ENCODE data around the gene PRKN. TPM values are rescaled to one million over a fixed set of nuclear protein-coding genes. Genes with fewer than 3 reads are reported as not detected.

Gene PRKN
- total RNA-seq, 3 donors from 2014 or later, result 0.05 to 0.13 TPM; not detected in 1

DNA sequence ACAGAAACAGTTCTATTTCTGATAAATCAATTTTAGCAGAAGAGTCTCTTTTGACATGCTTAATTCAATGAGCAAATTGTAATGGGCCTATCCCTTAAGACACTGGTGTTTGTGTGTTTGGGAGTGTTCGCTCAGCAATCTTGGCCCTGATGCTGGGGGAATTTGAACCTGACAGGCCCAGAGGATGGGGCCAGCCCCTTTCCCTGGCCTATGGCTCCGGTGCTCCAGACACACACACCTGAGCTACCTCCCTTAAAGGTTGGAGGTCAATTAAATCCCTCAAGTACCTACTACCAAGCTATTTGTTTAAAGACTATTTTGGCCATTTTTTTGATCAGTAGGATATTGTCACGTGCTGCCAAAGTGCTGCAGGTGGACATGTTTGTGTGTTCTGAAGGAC lies 549.3 kb downstream of the PRKN start:
- H3K9me3 Mint-ChIP-seq, result no peaks in the 10 kb centered on the region
- ATAC-seq (no peak), DNase-seq (no peak)
- H3K27me3 Mint-ChIP-seq (ENCODE audit: low read depth), result no peaks in the 10 kb centered on the region
- H3K36me3 Mint-ChIP-seq (ENCODE audit: insufficient read depth), result no peaks in the 10 kb centered on the region
- no peaks in the 10 kb centered on the region for H3K4me1 Mint-ChIP-seq (ENCODE audit: low read depth)
- no peak overlapping the region for H3K4me3 Mint-ChIP-seq

DNA sequence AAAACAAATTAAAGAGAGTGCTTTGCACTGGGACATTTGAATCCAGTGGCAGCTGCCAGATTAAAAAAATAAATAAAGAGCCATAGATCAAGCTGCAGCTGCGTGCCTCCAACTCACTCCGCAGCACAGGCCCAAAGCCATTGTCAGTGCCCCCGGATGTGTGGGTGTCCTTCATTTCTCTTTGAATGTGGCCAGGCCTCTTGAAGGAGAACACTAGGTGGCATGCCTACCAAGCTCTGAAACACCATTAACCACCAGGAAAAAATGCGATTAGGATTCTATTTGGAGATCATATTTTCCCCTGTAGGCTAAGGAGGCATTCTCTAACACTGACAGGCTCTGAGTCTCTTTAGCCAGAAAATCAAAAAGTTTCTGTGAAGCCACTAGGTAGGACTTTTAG lies 549.8 kb downstream of the PRKN start:
- DNase-seq (no peak), ATAC-seq (no peak)
- H3K4me3 Mint-ChIP-seq, result no peak overlapping the region
- no peaks in the 10 kb centered on the region for H3K27me3 Mint-ChIP-seq (ENCODE audit: low read depth)
- no peaks in the 10 kb centered on the region for H3K9me3 Mint-ChIP-seq
- no peaks in the 10 kb centered on the region for H3K36me3 Mint-ChIP-seq (ENCODE audit: insufficient read depth)
- no peaks in the 10 kb centered on the region for H3K4me1 Mint-ChIP-seq (ENCODE audit: low read depth)

DNA sequence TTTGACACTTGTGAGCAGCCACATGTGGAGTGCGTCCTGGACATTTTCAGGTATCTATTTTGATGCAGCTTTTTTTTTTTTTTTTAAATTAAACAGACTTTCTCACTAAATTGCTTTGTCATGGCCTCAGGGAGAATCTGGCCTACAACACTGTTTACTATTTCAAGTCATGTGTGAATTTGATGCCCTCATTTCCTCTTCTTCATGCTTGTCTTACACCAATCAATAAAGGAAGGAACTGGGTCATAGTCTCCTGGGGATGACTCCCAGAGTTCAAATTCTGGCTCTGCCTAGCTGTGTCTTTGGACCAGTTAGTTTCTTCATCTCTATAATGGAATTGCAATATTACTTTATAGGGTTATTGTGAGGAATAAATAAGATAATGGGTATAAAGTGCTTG lies 554.1 kb downstream of the PRKN start:
- ATAC-seq (no peak), DNase-seq (no peak)
- H3K36me3 Mint-ChIP-seq (ENCODE audit: insufficient read depth), result no peaks in the 10 kb centered on the region
- H3K27me3 Mint-ChIP-seq (ENCODE audit: low read depth), result no peaks in the 10 kb centered on the region
- no peak overlapping the region for H3K4me3 Mint-ChIP-seq
- H3K9me3 Mint-ChIP-seq, result no peaks in the 10 kb centered on the region
- H3K4me1 Mint-ChIP-seq (ENCODE audit: low read depth), result no peaks in the 10 kb centered on the region

DNA sequence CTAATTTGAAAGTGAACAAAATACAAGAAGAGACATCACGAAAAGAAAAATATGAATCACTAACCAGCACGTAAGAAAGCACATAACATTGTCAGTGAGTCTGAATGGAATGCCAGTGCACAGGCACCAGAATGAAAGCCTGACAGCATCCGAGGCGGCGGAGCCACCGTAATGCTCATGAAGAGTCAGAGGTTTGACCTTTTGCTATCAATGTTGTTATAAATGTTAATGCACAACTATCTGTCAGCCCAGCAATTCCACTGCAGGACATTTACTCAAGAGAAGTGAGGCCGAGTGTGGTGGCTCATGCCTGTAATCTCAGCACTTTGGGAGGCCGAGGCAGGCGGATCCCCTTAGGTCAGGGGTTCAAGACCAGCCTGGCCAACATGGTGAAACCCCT lies 562.1 kb downstream of the PRKN start:
- H3K36me3 Mint-ChIP-seq (ENCODE audit: insufficient read depth), result no peaks in the 10 kb centered on the region
- no peak for ATAC-seq
- no peaks in the 10 kb centered on the region for H3K27me3 Mint-ChIP-seq (ENCODE audit: low read depth)
- H3K4me3 Mint-ChIP-seq, result no peak overlapping the region
- H3K9me3 Mint-ChIP-seq, result no peaks in the 10 kb centered on the region
- H3K4me1 Mint-ChIP-seq (ENCODE audit: low read depth), result no peaks in the 10 kb centered on the region
- DNase-seq, result no peak

DNA sequence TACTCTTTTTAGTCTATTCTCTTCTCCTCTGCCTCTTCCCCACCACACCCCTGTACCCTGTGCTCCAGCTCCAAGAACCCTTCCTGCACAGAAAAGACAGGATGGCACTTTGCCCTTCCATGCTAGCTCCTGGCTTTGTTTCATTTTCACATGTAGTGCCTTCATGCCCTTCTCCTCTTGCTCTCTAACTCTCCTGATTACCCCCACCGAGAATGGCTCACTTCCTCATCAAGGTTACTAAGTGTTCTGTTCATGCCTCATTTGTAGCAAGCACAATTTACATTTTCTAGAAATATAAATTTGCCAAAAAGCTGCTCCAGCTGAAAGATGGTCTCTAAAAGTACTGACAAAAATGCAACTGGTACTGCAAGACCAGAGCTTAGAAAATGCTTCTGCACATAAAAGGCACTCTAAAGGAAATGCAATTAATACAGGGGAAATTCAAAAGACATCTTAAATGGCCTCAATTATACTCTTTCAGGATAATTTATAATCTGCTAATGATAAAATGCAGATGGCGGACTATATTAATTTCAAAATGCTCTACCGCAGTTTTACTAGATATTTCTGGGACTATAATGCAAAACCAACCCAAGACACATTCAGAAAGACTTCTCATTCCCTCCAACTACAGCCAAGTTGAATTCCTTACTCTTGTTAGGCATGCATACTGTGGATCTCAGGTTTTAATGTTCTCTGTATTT lies 570.2 kb downstream of the PRKN start:
- ATAC-seq (no peak), DNase-seq (no peak)
- Mint-ChIP-seq H3K27me3 (ENCODE audit: low read depth) (no peaks in the 10 kb centered on the region), H3K9me3 (no peaks in the 10 kb centered on the region), H3K4me1 (ENCODE audit: low read depth) (peaks cover 2% of the 10 kb centered on the region), H3K4me3 (no peak overlapping the region), H3K36me3 (ENCODE audit: insufficient read depth) (no peaks in the 10 kb centered on the region)

DNA sequence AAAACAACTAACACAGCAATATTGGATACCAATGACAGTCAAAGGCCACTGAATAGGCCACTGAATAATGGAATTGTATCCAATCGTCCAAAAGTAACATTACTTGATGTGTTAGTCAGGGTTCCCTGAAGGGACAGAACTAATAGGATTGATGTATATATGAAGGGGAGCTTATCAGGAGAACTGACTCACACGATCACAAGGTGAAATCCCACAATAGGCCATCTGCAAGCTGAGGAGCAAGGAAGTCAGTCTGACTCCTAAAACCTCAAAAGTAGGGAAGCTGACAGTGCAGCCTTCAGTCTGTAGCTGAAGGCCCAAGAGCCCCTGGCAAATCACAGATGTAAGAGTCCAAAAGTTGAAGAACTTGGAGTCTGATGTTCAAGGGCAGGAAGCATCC lies 571.4 kb downstream of the PRKN start:
- Mint-ChIP-seq H3K9me3 (no peaks in the 10 kb centered on the region), H3K36me3 (ENCODE audit: insufficient read depth) (no peaks in the 10 kb centered on the region), H3K4me1 (ENCODE audit: low read depth) (peaks cover 2% of the 10 kb centered on the region), H3K27me3 (ENCODE audit: low read depth) (no peaks in the 10 kb centered on the region), H3K4me3 (no peak overlapping the region)
- no peak for ATAC-seq
- DNase-seq, result no peak

DNA sequence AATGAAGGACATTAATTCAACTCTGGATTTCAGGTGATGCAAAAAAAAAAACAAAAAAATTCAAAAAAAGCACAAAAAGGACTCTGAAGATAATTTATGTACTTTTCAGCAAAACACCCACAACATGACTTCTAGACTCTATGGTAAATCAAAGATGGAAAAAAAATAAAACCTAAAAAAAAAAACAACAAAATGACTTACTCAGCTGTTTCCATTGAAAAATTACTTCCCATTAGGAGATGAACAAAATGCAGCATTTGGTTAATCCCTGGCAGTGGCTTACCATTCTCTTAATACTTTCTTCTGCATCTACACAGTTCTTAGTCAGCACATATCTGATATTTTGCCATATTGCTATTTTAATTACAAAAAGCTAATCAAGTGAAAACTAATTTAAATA lies 572.6 kb downstream of the PRKN start:
- DNase-seq (no peak), ATAC-seq (no peak)
- Mint-ChIP-seq H3K9me3 (no peaks in the 10 kb centered on the region), H3K4me3 (no peak overlapping the region), H3K27me3 (ENCODE audit: low read depth) (no peaks in the 10 kb centered on the region), H3K36me3 (ENCODE audit: insufficient read depth) (no peaks in the 10 kb centered on the region), H3K4me1 (ENCODE audit: low read depth) (peaks cover 2% of the 10 kb centered on the region)

DNA sequence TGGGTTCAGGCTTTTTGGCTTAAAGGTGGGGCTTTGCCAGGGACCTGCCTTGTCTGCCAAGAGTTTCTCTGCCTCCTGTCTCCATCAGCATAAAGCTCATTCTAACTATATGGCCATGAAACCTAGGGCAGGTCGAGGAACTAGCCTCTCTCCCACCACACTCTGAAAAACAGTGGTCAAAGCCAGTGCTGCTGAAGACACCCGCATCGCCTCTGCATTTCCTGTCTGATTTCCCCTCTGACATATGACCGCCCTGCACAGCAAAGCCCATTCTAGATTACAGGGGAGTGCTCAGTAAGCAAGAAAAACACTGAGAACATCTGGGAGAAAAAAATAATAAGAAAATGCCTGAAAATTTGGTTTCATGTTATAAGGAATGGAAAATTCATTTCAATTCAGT lies 573.6 kb downstream of the PRKN start:
- Mint-ChIP-seq H3K36me3 (ENCODE audit: insufficient read depth) (no peaks in the 10 kb centered on the region), H3K9me3 (no peaks in the 10 kb centered on the region), H3K4me3 (no peak overlapping the region), H3K27me3 (ENCODE audit: low read depth) (no peaks in the 10 kb centered on the region), H3K4me1 (ENCODE audit: low read depth) (peaks cover 2% of the 10 kb centered on the region)
- ATAC-seq (no peak), DNase-seq (no peak)

DNA sequence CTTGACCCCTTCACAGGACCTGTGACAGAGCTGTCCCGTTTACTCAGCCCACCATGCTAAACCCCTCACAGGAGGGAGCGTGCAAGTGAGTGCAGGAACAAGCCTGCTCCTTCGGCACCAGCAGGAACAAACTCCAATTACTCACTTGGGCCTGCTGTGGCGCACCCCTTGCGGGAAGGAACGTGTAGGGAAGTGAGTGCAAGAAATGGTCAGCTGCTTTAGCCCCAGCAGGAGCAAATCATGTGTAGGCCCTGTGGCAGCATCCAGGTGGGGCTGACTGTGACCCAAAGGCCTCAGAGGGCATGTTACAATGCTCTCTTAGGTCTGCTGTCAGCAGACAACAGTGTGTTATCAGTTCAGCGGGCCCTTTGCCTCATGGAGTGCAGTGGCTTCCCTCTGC lies 574.4 kb downstream of the PRKN start:
- no peak for DNase-seq
- H3K36me3 Mint-ChIP-seq (ENCODE audit: insufficient read depth), result no peaks in the 10 kb centered on the region
- ATAC-seq, result no peak

DNA sequence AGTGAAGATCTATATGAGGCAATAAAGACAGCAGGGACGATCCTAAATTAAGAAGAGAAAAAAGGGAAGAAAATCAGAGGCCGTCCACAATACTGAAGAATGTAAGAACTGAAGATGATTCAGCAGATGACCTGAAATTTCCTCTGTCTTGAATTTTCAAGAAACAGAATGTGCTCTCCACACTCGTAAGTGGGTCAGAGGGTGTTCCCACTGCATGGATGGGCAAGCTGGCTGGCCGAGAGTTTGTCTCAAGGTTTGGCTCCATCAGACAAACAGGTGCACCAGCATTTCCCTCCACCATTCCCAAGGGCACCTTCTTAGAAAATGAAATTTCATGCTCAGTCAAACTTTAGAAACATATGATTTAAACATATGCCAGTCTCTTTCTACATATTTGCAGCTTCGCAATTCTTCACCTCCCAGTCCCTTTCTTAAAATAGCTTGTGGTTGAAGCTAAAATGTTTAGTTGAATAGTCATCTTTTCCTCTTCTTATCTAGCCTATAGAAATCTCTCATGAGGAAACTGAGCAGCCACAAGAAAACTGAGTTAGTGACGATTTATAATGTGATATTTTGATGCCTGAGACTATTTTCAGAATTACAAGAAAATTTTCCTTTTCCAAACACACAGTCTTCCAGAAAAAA lies 576.4 kb downstream of the PRKN start:
- Mint-ChIP-seq H3K4me3 (no peak overlapping the region), H3K9me3 (no peaks in the 10 kb centered on the region), H3K36me3 (ENCODE audit: insufficient read depth) (no peaks in the 10 kb centered on the region), H3K4me1 (ENCODE audit: low read depth) (no peaks in the 10 kb centered on the region), H3K27me3 (ENCODE audit: low read depth) (no peaks in the 10 kb centered on the region)
- no peak for DNase-seq
- no peak for ATAC-seq

More for the DNA sequence above, 574.4 kb downstream of the PRKN start:
- no peak overlapping the region for H3K4me3 Mint-ChIP-seq
- peaks cover 2% of the 10 kb centered on the region for H3K4me1 Mint-ChIP-seq (ENCODE audit: low read depth)
- no peaks in the 10 kb centered on the region for H3K9me3 Mint-ChIP-seq
- no peaks in the 10 kb centered on the region for H3K27me3 Mint-ChIP-seq (ENCODE audit: low read depth)

DNA sequence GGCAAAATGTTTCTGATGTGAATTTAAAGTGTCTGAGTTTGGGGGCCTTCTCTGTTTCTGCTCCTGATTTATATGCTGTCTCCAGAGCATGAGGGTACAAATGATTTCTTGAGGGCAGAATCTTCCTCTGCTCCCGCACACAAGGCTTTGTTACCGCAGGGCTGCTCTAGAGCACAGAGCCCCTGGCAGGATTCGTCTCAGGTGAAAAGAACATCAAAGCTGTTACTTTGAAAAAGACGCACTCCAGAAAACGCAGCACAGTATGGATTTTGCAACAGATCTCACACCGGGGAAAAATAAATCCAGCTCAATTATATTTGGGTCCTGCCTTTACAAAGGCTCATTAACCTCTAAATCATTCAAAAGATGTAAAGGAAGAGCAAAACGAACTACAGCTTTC lies 577.3 kb downstream of the PRKN start:
- Mint-ChIP-seq H3K4me1 (ENCODE audit: low read depth) (no peaks in the 10 kb centered on the region), H3K27me3 (ENCODE audit: low read depth) (no peaks in the 10 kb centered on the region), H3K9me3 (peaks cover under 1% of the 10 kb centered on the region), H3K4me3 (no peak overlapping the region), H3K36me3 (ENCODE audit: insufficient read depth) (no peaks in the 10 kb centered on the region)
- DNase-seq (no peak), ATAC-seq (no peak)

DNA sequence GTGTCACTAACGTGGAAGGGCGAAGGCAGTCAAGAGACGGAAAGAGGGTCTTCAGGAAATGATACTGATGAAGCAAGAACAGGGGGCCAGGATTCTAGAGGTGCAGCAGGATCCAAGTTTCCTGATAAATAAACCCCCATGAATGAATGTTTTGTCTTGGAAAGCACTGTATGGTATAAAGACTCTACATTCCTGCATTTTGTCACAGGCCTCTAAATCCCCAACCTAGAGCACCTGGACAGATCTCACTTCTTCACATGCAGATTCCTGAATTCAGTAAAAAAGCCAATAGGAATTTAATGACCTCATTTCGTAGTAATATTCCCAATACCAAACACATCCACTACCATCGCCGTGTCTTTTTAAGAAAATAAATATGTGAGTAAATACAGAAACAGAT lies 577.8 kb downstream of the PRKN start:
- ATAC-seq (no peak), DNase-seq (no peak)
- no peaks in the 10 kb centered on the region for H3K36me3 Mint-ChIP-seq (ENCODE audit: insufficient read depth)
- no peaks in the 10 kb centered on the region for H3K27me3 Mint-ChIP-seq (ENCODE audit: low read depth)
- H3K4me1 Mint-ChIP-seq (ENCODE audit: low read depth), result no peaks in the 10 kb centered on the region
- no peak overlapping the region for H3K4me3 Mint-ChIP-seq
- peaks cover 3% of the 10 kb centered on the region for H3K9me3 Mint-ChIP-seq

DNA sequence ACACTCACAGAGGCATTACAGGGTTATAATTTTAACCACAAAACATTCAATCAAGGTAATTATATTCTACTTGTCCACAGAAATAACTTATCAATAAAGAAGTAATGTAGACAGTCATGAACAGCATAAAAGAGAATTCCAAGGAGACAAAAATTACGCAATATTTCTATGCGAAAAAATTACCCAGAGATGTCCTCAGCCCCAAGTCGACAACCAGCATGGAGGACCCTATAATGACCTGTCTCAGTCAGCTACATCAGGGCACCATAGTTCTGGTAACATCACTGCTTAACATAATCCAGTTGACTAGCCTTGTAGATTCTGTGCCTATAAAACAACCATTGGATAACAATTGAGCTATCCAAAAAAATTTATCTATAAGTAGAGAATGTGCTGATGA lies 579.8 kb downstream of the PRKN start:
- H3K27me3 Mint-ChIP-seq (ENCODE audit: low read depth), result no peaks in the 10 kb centered on the region
- H3K36me3 Mint-ChIP-seq (ENCODE audit: insufficient read depth), result peaks cover 3% of the 10 kb centered on the region
- no peak overlapping the region for H3K4me3 Mint-ChIP-seq
- DNase-seq (no peak), ATAC-seq (no peak)
- no peaks in the 10 kb centered on the region for H3K4me1 Mint-ChIP-seq (ENCODE audit: low read depth)
- peaks cover 11% of the 10 kb centered on the region for H3K9me3 Mint-ChIP-seq

DNA sequence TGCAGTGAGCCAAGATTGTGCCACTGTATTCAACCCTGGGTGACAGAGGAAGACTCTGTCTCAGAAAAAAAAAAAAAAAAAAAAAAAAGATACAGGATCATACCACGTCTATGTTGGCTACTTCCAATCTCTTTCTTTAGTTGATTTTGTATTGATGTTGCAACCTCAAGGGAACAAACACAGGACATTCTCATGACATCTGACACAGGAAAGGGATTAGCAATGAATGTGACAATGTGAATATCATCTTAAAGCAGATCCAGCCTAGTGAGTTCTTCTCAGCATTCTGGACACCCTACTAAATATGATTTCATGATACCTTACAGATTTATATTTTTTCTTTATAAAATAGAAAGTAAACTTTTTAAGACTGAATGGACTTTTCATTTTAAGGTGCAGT lies 580.3 kb downstream of the PRKN start:
- no peaks in the 10 kb centered on the region for H3K27me3 Mint-ChIP-seq (ENCODE audit: low read depth)
- H3K36me3 Mint-ChIP-seq (ENCODE audit: insufficient read depth), result peaks cover 3% of the 10 kb centered on the region
- no peaks in the 10 kb centered on the region for H3K4me1 Mint-ChIP-seq (ENCODE audit: low read depth)
- H3K9me3 Mint-ChIP-seq, result peaks cover 11% of the 10 kb centered on the region
- DNase-seq (no peak), ATAC-seq (no peak)
- H3K4me3 Mint-ChIP-seq, result no peak overlapping the region

DNA sequence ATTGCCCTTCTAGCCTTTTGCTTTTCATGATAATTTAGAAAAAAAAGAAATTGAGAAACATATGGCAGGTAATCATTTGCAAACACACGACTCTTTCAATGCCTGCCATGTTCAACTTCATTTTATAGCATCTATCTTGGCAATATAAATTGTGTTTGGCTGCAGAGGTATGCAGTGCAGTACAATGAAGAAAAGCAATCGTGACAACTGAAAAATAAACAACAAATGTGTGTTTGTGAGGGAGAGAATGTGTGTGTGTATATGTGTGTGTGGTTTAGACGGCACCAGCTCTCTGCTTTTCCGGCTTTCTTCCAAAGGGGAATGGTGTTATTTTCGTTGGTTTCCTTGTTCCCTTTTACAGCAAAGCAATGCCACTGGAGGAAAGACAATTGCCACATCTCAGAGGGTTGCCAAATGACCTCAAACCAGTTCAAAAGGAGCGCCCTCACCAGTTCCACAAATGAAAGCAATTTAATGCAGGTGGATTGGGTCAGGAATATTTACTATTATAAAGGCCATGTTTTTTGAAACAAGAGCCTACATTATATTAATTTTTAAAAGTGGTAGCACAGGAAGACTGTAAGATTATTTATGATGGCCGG lies 587.2 kb downstream of the PRKN start:
- peaks cover 8% of the 10 kb centered on the region for H3K36me3 Mint-ChIP-seq (ENCODE audit: insufficient read depth)
- no peak for DNase-seq
- H3K4me1 Mint-ChIP-seq (ENCODE audit: low read depth), result no peaks in the 10 kb centered on the region
- H3K4me3 Mint-ChIP-seq, result no peak overlapping the region
- H3K9me3 Mint-ChIP-seq, result peaks cover 34% of the 10 kb centered on the region
- no peaks in the 10 kb centered on the region for H3K27me3 Mint-ChIP-seq (ENCODE audit: low read depth)
- no peak for ATAC-seq

Measured in activated T-cell treated with anti-CD3 and anti-CD28 coated beads, Interleukin-2, amount 50 U/mL, for 4 hours (primary cell).